Measurements from ENCODE around the gene CHKA. TPM values are rescaled to one million over a fixed set of nuclear protein-coding genes. Genes with fewer than 3 reads are reported as not detected.

CHKA gene
- total and polyA plus RNA-seq, 2 experiments from 2014 or later, result 3.6 to 4.2 TPM

DNA sequence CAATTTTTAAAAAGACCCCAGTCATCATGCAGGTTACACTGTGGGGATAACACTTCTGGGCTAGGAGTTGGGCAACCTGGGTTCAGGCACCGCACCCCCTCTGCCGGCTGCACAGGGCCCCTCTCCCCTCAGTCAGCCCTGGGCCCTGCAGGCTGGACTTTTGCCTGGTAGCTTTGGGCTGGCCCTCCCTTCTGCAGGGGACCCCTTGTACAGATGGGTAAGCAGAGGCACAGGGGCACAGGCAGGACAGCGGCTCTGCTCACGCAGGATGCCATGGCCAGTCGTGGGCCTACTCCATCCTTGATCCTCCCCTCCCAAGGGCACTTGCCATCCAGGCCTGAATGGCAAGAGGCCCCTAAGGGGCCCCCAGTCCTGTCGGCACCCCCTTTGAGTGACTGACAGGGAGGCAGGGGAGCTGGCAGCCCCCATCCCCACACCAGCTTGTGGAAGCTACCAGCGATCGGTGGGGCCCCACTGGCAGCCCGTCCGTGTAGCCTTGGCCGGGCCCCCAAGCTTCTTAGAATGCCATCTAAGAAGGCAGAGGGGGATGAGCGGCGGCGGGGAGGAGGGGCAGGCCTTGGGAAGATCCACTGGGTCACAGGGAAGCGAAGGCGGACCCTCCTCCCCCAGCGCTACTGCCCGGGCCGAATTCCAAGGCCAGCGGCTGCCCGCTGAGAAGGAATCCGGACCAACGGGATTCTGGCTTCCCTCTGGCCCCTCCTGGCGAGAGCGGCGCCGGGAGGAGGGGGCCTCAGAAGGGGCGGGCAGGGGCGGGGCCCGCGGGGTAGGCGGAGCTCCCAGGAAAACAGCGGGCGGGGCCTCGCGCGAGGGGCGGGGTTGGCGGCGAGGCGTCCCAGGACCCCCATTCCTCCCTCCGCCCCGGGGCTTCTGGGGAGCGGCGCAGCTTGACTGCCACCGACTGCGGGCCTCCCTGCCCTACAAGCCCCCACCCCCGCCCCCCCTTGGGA, 6.8 kb upstream of the CHKA start:
- Histone ChIP-seq H3K4me2 (ENCODE audit: unreplicated experiment) (peak overlapping the region; percentile 62), H3K36me3 (ENCODE audit: low read depth) (no peaks in the 10 kb centered on the region), H3K9me3 (ENCODE audit: low read depth) (no peaks in the 10 kb centered on the region), H3F3A (ENCODE audit: insufficient read depth) (no peaks in the 10 kb centered on the region), H3K27me3 (replicated peaks; ENCODE audit: insufficient read depth) (no peaks in the 10 kb centered on the region), H3K27ac (no peak overlapping the region), H3K4me3 (peak overlapping the region; percentile 59), H3K9ac (peak overlapping the region; percentile 63), H4K20me1 (ENCODE audit: insufficient read depth) (no peaks in the 10 kb centered on the region), H3K4me1 (ENCODE audit: insufficient read depth) (peaks cover 5% of the 10 kb centered on the region), H3K9me2 (ENCODE audit: insufficient read depth) (no peaks in the 10 kb centered on the region), H2AFZ (peak overlapping the region; percentile 70), H3K79me2 (ENCODE audit: insufficient read depth) (no peaks in the 10 kb centered on the region)
- TF ChIP-seq EZH2phosphoT487 (IDR thresholded peaks at IDR 0.05; ENCODE audit: insufficient read depth, low read depth) (no peak), EZH2 (IDR thresholded peaks at IDR 0.05; ENCODE audit: insufficient read depth, poor library complexity, severe bottlenecking) (no peak)
- WGBS, 2 experiments (ENCODE audit: low coverage in 1 of 2, low lambda C conversion rate in 2 of 2, missing lambda C conversion rate in 2 of 2), result 22 to 25% methylated on average over 24 to 31 of the region's 48 CpGs
- DNase-seq, result peak; percentile 45
- in situ Hi-C loops (cut with MboI), result no loop called here

DNA sequence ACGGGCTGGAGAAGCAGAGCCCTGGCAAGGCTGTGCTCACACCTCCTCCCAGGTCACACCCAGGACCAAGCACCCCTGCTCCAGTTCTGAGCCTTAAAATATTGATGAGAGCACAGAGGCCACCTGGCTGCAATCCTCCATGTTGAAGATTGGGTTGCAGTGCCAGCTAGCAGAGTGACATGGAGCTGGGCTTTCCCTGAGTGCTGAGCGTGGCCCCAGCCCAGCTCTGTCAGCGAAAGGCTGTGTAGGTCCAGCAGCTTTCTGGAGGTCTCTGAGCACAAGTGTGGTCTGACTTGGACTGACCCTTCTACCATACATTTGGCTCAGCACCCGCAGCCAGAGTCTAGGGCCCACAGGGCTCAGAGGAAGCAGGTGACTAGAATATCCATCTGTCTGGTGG, 4.0 kb upstream of the CHKA start:
- H3K9me3 ChIP-seq (ENCODE audit: low read depth), result no peaks in the 10 kb centered on the region
- DNase-seq, result no peak
- H3K4me1 ChIP-seq (ENCODE audit: insufficient read depth), result peaks cover 5% of the 10 kb centered on the region
- 71 to 73% methylated on average over 4 of the region's 4 CpGs for WGBS, 2 experiments (ENCODE audit: low coverage in 1 of 2, low lambda C conversion rate in 2 of 2, missing lambda C conversion rate in 2 of 2)
- H3K27me3 ChIP-seq (replicated peaks; ENCODE audit: insufficient read depth), result no peaks in the 10 kb centered on the region
- H2AFZ ChIP-seq, result no peak overlapping the region
- H3K27ac ChIP-seq, result no peak overlapping the region
- no peaks in the 10 kb centered on the region for H3K9me2 ChIP-seq (ENCODE audit: insufficient read depth)
- in situ Hi-C loops (cut with MboI), result no loop called here
- TF ChIP-seq EZH2 (IDR thresholded peaks at IDR 0.05; ENCODE audit: insufficient read depth, poor library complexity, severe bottlenecking) (no peak), EZH2phosphoT487 (IDR thresholded peaks at IDR 0.05; ENCODE audit: insufficient read depth, low read depth) (no peak)
- H3K9ac ChIP-seq, result no peak overlapping the region
- peaks cover 3% of the 10 kb centered on the region for H3K79me2 ChIP-seq (ENCODE audit: insufficient read depth)
- no peak overlapping the region for H3K4me2 ChIP-seq (ENCODE audit: unreplicated experiment)
- no peaks in the 10 kb centered on the region for H3F3A ChIP-seq (ENCODE audit: insufficient read depth)
- no peaks in the 10 kb centered on the region for H3K36me3 ChIP-seq (ENCODE audit: low read depth)
- no peak overlapping the region for H3K4me3 ChIP-seq
- H4K20me1 ChIP-seq (ENCODE audit: insufficient read depth), result no peaks in the 10 kb centered on the region

- Histone ChIP-seq H2AFZ (no peak overlapping the region), H3K27me3 (replicated peaks; ENCODE audit: insufficient read depth) (no peaks in the 10 kb centered on the region), H4K20me1 (ENCODE audit: insufficient read depth) (no peaks in the 10 kb centered on the region), H3K27ac (no peak overlapping the region), H3K9ac (no peak overlapping the region), H3K9me2 (ENCODE audit: insufficient read depth) (no peaks in the 10 kb centered on the region), H3K4me1 (ENCODE audit: insufficient read depth) (no peaks in the 10 kb centered on the region), H3K79me2 (ENCODE audit: insufficient read depth) (peaks cover 24% of the 10 kb centered on the region), H3K36me3 (ENCODE audit: low read depth) (no peaks in the 10 kb centered on the region), H3K9me3 (ENCODE audit: low read depth) (no peaks in the 10 kb centered on the region), H3K4me3 (no peak overlapping the region), H3F3A (ENCODE audit: insufficient read depth) (0 out of 2 replicates have a peak, but pooled peaks cover 7% of the 10 kb centered on the region), H3K4me2 (ENCODE audit: unreplicated experiment) (no peak overlapping the region)
- TF ChIP-seq EZH2 (IDR thresholded peaks at IDR 0.05; ENCODE audit: insufficient read depth, poor library complexity, severe bottlenecking) (no peak), EZH2phosphoT487 (IDR thresholded peaks at IDR 0.05; ENCODE audit: insufficient read depth, low read depth) (no peak)
- DNase-seq, result no peak
- in situ Hi-C loops (cut with MboI), result no loop called here
- WGBS, 2 experiments (ENCODE audit: low coverage in 1 of 2, low lambda C conversion rate in 2 of 2, missing lambda C conversion rate in 2 of 2), result 89% methylated on average over 9 of the region's 9 CpGs
Observed at GRCh38 chr11:68122936-68123539, 1.9 kb upstream of the CHKA start.

GRCh38 chr11:68120273-68121066, 718 bp downstream of the CHKA start:
- H3K4me2 ChIP-seq (ENCODE audit: unreplicated experiment), result peak overlapping the region; percentile 76
- peak overlapping the region; percentile 72 for H3K4me3 ChIP-seq
- WGBS, 2 experiments (ENCODE audit: low coverage in 1 of 2, low lambda C conversion rate in 2 of 2, missing lambda C conversion rate in 2 of 2), result 4 to 5% methylated on average over 38 to 51 of the region's 73 CpGs
- H4K20me1 ChIP-seq (ENCODE audit: insufficient read depth), result no peaks in the 10 kb centered on the region
- peak overlapping the region; percentile 77 for H3K27ac ChIP-seq
- no peaks in the 10 kb centered on the region for H3K27me3 ChIP-seq (replicated peaks; ENCODE audit: insufficient read depth)
- H3F3A ChIP-seq (ENCODE audit: insufficient read depth), result 0 out of 2 replicates have a peak, but pooled peaks cover 7% of the 10 kb centered on the region
- no peaks in the 10 kb centered on the region for H3K36me3 ChIP-seq (ENCODE audit: low read depth)
- H2AFZ ChIP-seq, result peak overlapping the region; percentile 61
- H3K9ac ChIP-seq, result peak overlapping the region; percentile 82
- TF ChIP-seq EZH2phosphoT487 (IDR thresholded peaks at IDR 0.05; ENCODE audit: insufficient read depth, low read depth) (no peak), EZH2 (IDR thresholded peaks at IDR 0.05; ENCODE audit: insufficient read depth, poor library complexity, severe bottlenecking) (no peak)
- peaks cover 46% of the 10 kb centered on the region for H3K79me2 ChIP-seq (ENCODE audit: insufficient read depth)
- H3K4me1 ChIP-seq (ENCODE audit: insufficient read depth), result no peaks in the 10 kb centered on the region
- no peaks in the 10 kb centered on the region for H3K9me2 ChIP-seq (ENCODE audit: insufficient read depth)
- H3K9me3 ChIP-seq (ENCODE audit: low read depth), result no peaks in the 10 kb centered on the region
- in situ Hi-C loops (cut with MboI), result no loop called here
- peak; percentile 58 for DNase-seq
